Measurements from ENCODE around the gene NFKBIB.

GRCh38 chr19:38875656-38876395 lies 23.9 kb upstream of the NFKBIB start:
- TF ChIP-seq SP1 (IDR thresholded peaks at IDR 0.05): no peak
- no peak for TF ChIP-seq SP1 (CRISPR knock-in tag; IDR thresholded peaks at IDR 0.05)
- TF ChIP-seq ATF2 (CRISPR knock-in tag; IDR thresholded peaks at IDR 0.05): no peak
- TF ChIP-seq HOXA3 (CRISPR knock-in tag; IDR thresholded peaks at IDR 0.05): no peak
- TF ChIP-seq SRSF9 (IDR thresholded peaks at IDR 0.05; ENCODE audit: borderline replicate concordance, insufficient read depth, low read depth, low read length, poor library complexity, severe bottlenecking): no peak
- no peak for TF ChIP-seq FOXM1 (CRISPR knock-in tag; IDR thresholded peaks at IDR 0.05)
- TF ChIP-seq ZNF563 (CRISPR knock-in tag; IDR thresholded peaks at IDR 0.05): no peak
